ENCODE measurements around the gene AHSP.
A peak's percentile ranks its signal among the peaks of the same experiment; 100 is the strongest.
"Not testable (repeated sequence)": the region's sequence is repeated elsewhere in the genome, so short reads cannot be mapped to it uniquely, and the experiment has no call there.

AHSP gene

DNA sequence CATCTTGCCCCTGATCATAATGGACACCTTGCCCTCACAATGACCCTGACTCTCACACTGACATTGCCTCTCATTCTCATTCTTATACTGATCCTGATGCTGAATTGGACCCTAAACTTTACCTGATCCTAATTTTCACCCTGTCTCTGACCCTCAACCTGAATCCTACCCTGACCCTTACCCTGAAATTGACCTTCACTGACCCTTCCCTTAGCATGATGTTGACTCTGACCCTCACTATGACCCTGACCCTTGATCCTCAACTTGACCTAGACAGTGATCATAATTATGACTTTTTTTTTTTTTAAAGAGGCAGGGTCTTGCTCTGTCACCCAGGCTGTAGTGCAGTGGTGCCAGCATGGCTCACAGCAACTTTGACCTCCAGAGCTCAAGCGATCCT, 3.4 kb downstream of the AHSP start:
- no peak for DNase-seq (ENCODE audit: low read depth)

DNA sequence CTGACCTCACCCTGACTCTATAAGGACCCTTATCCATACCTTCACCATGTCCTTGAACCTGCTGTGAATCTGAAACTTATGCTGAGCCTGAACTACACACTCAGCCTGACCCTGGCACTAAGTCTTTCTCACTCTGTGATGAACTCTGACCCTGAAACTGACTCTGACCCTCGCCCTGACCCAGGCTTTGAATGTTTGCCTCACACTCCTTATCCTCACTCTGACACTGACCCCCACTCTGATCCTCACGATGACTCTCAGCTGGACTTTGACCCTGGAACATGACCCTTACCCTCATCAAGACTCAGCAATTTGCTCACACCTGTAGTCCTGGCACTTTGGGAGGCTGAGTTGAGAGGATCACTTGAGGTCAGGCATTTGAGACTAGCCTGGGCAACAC, 4.4 kb downstream of the AHSP start:
- DNase-seq (ENCODE audit: low read depth), result no peak

DNA sequence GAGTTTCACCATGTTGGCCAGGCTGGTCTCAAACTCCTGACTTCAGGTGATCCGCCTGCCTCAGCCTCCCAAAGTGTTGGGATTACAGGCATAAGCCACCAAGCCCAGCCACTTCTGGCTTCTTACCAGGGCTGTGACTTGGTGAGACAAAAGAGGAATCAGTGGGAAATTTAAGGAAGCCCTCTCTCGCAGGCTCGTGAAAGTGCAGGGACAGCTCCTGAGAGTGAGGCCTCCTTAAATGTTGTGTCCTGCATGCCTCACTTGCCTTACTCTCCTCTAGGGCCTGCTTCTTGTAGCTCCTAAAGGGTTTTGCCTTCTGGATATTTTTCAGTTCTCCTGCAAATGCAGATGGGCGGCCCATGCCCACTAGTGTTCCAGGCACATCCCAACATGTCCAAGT, 5.2 kb downstream of the AHSP start:
- no peak for DNase-seq (ENCODE audit: low read depth)

DNA sequence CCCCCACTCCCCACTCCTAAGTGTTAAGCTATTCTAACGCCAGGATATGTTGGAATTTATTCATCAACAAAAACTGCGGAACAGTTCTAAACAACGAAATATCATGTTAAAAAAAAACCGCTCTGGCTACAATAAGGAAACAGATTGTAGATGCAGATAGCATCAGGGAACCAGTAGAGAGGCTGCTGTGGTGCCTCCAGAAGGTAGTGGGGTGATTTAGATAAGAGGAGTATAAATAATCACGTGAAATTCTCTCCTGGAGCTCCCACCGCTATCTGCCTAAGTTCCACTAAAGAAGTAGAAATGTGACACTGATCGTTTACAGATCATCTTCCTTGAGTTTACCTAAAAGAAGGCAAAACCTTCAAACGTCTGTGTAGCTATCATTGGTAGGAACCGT, 8.0 kb downstream of the AHSP start:
- DNase-seq (ENCODE audit: low read depth), result no peak

DNA sequence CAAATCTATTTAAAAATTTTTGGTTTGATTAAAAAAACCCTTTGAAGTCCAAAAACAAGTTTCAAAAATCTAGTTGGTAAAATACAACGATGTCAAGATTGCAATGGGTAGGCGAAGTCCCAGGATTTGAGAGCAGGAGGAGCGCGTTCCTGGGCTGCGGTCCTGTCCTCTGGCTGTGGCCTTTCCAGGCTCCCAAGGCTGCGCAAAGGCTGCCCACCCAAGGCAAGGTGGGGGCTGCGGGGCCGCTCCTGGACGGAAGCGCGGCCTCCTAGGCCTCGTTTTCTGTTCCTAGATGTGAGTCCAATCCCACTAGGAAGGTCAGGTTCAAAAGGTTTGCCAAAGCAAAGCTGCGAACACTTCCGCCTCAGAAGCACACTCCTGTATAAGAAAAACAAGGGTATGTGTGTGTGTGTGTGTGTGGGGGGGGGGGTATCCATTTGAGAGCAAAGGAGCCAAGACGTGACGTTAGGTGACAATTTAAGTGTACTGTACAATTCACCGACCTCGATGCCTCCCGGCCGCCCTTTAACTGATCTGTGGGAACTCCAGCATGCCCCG, 9.2 kb downstream of the AHSP start:
- no peak for DNase-seq (ENCODE audit: low read depth)

DNA sequence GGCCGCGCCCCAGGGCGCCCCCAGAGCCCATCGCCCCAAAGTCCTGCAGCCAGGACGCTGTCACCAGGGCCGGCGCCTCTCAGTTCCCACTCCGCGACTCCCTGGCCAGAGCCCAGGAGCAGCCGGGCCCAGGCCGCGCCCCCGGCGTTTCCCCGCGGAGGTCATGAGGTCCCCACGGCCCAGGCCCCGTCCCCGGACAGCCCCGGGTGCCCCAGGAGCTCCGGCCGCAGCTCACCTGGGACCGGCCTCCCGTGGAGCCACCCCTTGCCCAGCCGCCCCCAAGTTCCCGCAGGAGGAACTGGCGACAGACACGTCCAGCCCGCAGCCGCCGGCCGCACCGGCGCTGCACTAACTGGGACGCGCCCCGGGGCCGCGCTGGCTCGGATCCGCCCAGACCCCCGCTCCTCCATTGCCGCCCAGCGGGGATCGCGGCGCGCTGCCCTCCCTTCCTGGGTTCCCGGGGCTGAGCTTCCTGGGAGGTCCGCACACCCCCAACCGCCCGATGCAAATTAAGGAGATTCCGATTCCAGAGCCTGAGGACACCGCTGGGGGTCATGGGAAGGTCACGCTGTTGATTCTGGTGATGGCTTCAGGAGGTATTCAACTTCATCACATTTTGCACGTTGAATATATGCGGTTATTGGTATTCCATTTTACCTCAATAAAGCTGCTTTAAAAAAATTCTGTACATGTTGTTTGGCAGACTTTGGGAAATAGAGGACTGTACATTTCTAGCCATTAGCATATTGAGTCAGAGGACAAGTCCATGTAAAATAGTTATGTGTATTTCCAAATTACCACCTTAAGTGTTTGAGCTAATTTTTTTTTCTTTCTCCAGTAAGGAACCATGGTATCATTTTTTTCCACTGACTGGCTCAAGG, 9.9 kb downstream of the AHSP start:
- no peak for DNase-seq (ENCODE audit: low read depth)

DNA sequence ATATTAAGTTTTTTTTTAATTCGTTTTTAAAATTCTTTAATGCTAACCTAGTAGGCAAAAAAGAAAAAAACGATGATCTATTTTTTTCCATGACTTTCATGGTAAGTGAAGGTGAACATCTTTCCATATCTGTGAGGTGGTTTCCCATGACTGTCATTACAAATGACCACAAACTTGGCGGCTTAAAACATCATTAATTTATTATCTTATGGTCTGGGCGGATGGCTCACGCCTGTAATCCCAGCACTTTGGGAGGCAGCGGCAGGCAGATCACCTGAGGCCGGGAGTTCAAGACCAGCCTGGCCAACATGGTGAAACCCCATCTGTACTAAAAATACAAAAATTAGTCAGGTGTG, 10.5 kb downstream of the AHSP start:
- DNase-seq (ENCODE audit: low read depth), result not testable (repeated sequence)

GRCh38 chr16:31539762-31540161, 12.1 kb downstream of the AHSP start:
- not testable (repeated sequence) for DNase-seq (ENCODE audit: low read depth)

DNA sequence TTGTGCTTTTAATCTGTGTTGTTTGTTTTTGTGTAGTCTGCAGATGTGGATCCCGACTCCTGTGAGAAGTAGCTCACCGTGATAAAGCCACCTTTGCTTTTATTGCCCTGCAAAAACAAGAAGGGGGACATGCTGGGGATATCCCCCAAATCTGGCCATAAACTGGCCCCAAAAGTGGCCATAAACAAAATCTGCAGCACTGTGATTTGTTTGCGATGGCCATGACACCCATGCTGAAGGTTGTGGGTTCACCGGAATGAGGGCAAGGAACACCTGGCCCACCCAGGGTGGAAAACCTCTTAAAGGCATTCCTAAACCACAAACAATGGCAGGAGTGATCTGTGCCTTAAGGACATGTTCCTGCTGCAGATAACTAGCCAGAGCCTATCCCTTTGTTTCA, 15.1 kb downstream of the AHSP start:
- no peak for DNase-seq (ENCODE audit: low read depth)

DNA sequence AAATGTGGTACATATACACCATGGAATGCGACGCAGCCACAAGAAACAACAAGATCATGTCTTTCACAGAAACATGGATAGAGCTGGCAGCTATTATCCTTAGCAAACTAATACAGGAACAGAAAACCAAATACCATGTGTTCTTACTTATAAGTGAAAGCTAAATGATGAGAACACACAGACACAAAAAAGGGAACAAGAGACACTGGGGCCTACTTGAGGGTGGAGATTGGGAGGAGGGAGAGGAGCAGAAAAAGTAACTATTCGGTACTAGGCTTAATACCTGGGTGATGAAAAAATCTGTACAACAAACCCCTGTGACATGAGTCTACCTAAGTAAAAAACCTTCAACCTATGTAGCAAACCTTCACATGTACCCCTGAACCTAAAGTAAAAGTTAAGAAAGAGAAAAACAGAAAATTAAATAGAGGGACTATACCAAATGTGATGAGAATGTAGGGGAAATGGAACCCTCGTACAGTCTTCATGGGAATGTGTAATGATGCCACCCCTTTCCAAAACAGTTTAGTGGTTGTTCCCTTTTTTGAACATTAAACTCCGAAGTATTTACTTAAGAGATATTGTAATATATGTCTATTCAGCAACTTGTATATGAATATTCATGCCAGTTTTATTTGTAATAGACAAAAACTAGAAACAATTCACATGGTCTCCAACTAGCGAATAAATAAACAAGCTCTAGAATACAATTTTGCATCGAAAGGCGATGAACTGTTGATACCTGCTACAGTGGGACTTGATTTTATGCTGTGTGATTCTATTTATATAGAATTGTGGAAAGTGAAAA, 33.9 kb downstream of the AHSP start:
- no peak for DNase-seq (ENCODE audit: low read depth)

- peak; percentile 5 for DNase-seq (ENCODE audit: low read depth)
These were observed 41.1 kb downstream of the AHSP start for GRCh38 chr16:31568577-31569359.

DNA sequence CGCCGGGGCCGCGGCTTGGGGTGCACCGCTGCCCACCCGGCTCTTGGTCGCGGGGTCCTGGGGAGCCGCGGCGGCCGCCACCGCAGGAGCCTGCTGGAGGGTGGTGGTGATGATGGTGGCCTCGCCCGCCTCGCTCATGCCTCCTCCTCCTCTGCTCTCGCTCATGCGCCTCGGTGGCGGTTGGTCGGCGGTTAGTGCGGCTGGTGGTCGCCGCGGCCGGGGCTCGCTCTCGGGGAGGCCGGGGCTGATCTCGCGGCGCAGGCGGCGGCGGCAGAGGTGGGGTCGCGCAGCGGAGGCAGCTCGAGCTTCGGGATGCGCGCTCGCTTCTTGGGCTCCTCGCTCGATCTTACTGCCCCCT, 41.6 kb downstream of the AHSP start:
- no peak for DNase-seq (ENCODE audit: low read depth)

DNA sequence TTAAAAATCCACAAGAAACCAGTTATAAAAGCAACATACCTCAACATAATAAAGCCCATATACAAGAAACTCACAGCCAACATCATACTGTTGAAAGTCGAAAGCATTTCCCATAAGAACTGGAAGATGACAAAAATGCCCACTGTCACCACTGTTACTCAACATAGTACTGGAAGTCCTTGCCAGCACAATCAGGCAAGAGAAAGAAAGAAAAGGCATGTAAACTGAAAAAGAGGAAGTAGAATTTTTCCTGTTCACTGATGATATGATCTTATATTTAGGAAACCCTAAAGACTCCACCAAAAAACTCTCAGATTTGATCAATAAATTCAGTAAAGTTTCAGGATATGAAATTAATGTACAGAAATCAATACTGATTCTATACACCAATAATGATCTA, 45.1 kb downstream of the AHSP start:
- DNase-seq (ENCODE audit: low read depth), result no peak

GRCh38 chr16:31574159-31574558, 46.5 kb downstream of the AHSP start:
- DNase-seq (ENCODE audit: low read depth), result not testable (repeated sequence)

DNA sequence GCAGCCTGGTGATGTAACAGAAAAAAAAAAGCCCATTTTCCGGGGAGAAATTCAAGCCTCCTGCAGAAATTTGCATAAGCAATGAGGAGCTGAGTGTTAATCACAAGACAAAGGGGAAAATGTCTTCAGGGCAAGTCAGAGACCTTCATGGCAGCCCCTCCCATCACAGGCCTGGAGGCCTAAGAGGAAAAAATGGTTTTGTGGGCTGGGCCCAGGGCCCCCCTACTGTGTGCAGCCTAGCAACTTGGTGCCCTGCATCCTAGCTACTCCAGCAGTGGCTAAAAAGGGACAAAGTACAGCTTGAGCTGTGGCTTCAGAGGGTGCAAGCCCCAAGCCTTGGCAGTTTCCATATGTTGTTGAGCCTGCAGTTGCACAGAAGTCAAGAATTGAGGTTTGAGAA, 49.7 kb downstream of the AHSP start:
- no peak for DNase-seq (ENCODE audit: low read depth)

Measured in iris pigment epithelial cell (primary cell).